ENCODE results near the gene PLCL1. TPM values are rescaled to one million over a fixed set of nuclear protein-coding genes. Genes with fewer than 3 reads are reported as not detected.

PLCL1 gene
- total and polyA plus RNA-seq, 3 experiments from 2014 or later, result 0.70 to 2.0 (median 0.71) TPM

GRCh38 chr2:198055716-198056115 is 251.3 kb downstream of the PLCL1 start:
- peaks cover 0 to 2% (median 0%) of the 10 kb centered on the region in 5 donors for H3K9me3 Mint-ChIP-seq
- Histone ChIP-seq H3K27me3 (ENCODE audit: insufficient read depth, low read length, poor library complexity, severe bottlenecking) (no peaks in the 10 kb centered on the region), H3K4me1 (ENCODE audit: insufficient read depth, low read length) (no peaks in the 10 kb centered on the region), H3K36me3 (ENCODE audit: insufficient read depth, low read length) (no peaks in the 10 kb centered on the region), H3K4me3 (ENCODE audit: low read length) (no peak overlapping the region), H3K27ac (ENCODE audit: low read depth, low read length) (no peak overlapping the region), H3K9me3 (ENCODE audit: low read length) (no peaks in the 10 kb centered on the region)
- H3K27me3 Mint-ChIP-seq, result no peaks in the 10 kb centered on the region
- no peaks in the 10 kb centered on the region for H3K36me3 Mint-ChIP-seq
- peaks cover 0 to 5% (median 0%) of the 10 kb centered on the region in 3 donors for H3K4me1 Mint-ChIP-seq
- CTCF ChIA-PET, result no interaction called here
- POLR2A ChIA-PET, result no interaction called here
- DNase-seq, result no peak
- no peak overlapping the region for H3K4me3 Mint-ChIP-seq
- no peak overlapping the region for H3K27ac Mint-ChIP-seq

GRCh38 chr2:198056836-198057235 is 252.4 kb downstream of the PLCL1 start:
- POLR2A ChIA-PET, result no interaction called here

GRCh38 chr2:198059800-198060199 is 255.4 kb downstream of the PLCL1 start:
- Histone ChIP-seq H3K4me1 (ENCODE audit: insufficient read depth, low read length) (no peaks in the 10 kb centered on the region), H3K4me3 (ENCODE audit: low read length) (no peak overlapping the region), H3K27me3 (ENCODE audit: insufficient read depth, low read length, poor library complexity, severe bottlenecking) (no peaks in the 10 kb centered on the region), H3K36me3 (ENCODE audit: insufficient read depth, low read length) (no peaks in the 10 kb centered on the region), H3K9me3 (ENCODE audit: low read length) (no peaks in the 10 kb centered on the region), H3K27ac (ENCODE audit: low read depth, low read length) (no peak overlapping the region)
- CTCF ChIA-PET, result no interaction called here
- Mint-ChIP-seq H3K4me1 (no peaks in the 10 kb centered on the region), H3K36me3 (no peaks in the 10 kb centered on the region), H3K27me3 (no peaks in the 10 kb centered on the region), H3K27ac (no peak overlapping the region), H3K9me3 (no peaks in the 10 kb centered on the region), H3K4me3 (no peak overlapping the region)
- POLR2A ChIA-PET, result no interaction called here
- no peak for DNase-seq

More at GRCh38 chr2:198056836-198057235, 252.4 kb downstream of the PLCL1 start:
- H3K4me1 Mint-ChIP-seq, result peaks cover 0 to 5% (median 0%) of the 10 kb centered on the region in 3 donors
- H3K27me3 Mint-ChIP-seq, result no peaks in the 10 kb centered on the region
- no peaks in the 10 kb centered on the region for H3K9me3 ChIP-seq (ENCODE audit: low read length)
- no peaks in the 10 kb centered on the region for H3K36me3 ChIP-seq (ENCODE audit: insufficient read depth, low read length)
- H3K9me3 Mint-ChIP-seq, result no peaks in the 10 kb centered on the region
- CTCF ChIA-PET, result no interaction called here
- H3K36me3 Mint-ChIP-seq, result no peaks in the 10 kb centered on the region
- no peaks in the 10 kb centered on the region for H3K4me1 ChIP-seq (ENCODE audit: insufficient read depth, low read length)
- no peak for DNase-seq
- H3K27ac Mint-ChIP-seq, result no peak overlapping the region
- no peaks in the 10 kb centered on the region for H3K27me3 ChIP-seq (ENCODE audit: insufficient read depth, low read length, poor library complexity, severe bottlenecking)
- no peak overlapping the region for H3K4me3 Mint-ChIP-seq
- no peak overlapping the region for H3K27ac ChIP-seq (ENCODE audit: low read depth, low read length)
- H3K4me3 ChIP-seq (ENCODE audit: low read length), result no peak overlapping the region

- Histone ChIP-seq H3K27ac (ENCODE audit: low read depth, low read length) (no peak overlapping the region), H3K4me3 (ENCODE audit: low read length) (no peak overlapping the region), H3K36me3 (ENCODE audit: insufficient read depth, low read length) (no peaks in the 10 kb centered on the region), H3K4me1 (ENCODE audit: insufficient read depth, low read length) (no peaks in the 10 kb centered on the region), H3K27me3 (ENCODE audit: insufficient read depth, low read length, poor library complexity, severe bottlenecking) (no peaks in the 10 kb centered on the region), H3K9me3 (ENCODE audit: low read length) (no peaks in the 10 kb centered on the region)
- H3K36me3 Mint-ChIP-seq, result no peaks in the 10 kb centered on the region
- ChIA-PET CTCF (no interaction called here), POLR2A (no interaction called here)
- no peaks in the 10 kb centered on the region for H3K4me1 Mint-ChIP-seq
- no peak for DNase-seq
- no peaks in the 10 kb centered on the region for H3K27me3 Mint-ChIP-seq
- no peak overlapping the region for H3K4me3 Mint-ChIP-seq
- H3K9me3 Mint-ChIP-seq, result no peaks in the 10 kb centered on the region
- H3K27ac Mint-ChIP-seq, result no peak overlapping the region
Observed at GRCh38 chr2:198060277-198060676, 255.9 kb downstream of the PLCL1 start.

GRCh38 chr2:198062826-198063225 is 258.4 kb downstream of the PLCL1 start:
- Histone ChIP-seq H3K9me3 (ENCODE audit: low read length) (no peaks in the 10 kb centered on the region), H3K27me3 (ENCODE audit: insufficient read depth, low read length, poor library complexity, severe bottlenecking) (no peaks in the 10 kb centered on the region), H3K36me3 (ENCODE audit: insufficient read depth, low read length) (no peaks in the 10 kb centered on the region), H3K4me3 (ENCODE audit: low read length) (no peak overlapping the region), H3K27ac (ENCODE audit: low read depth, low read length) (no peak overlapping the region), H3K4me1 (ENCODE audit: insufficient read depth, low read length) (no peaks in the 10 kb centered on the region)
- ChIA-PET POLR2A (no interaction called here), CTCF (no interaction called here)
- Mint-ChIP-seq H3K4me3 (no peak overlapping the region), H3K27ac (no peak overlapping the region), H3K27me3 (no peaks in the 10 kb centered on the region), H3K9me3 (no peaks in the 10 kb centered on the region), H3K4me1 (no peaks in the 10 kb centered on the region), H3K36me3 (no peaks in the 10 kb centered on the region)
- DNase-seq, result no peak

- Mint-ChIP-seq H3K36me3 (no peaks in the 10 kb centered on the region), H3K9me3 (no peaks in the 10 kb centered on the region), H3K27me3 (no peaks in the 10 kb centered on the region), H3K4me1 (no peaks in the 10 kb centered on the region), H3K27ac (no peak overlapping the region), H3K4me3 (no peak overlapping the region)
- CTCF ChIA-PET, result no interaction called here
- Histone ChIP-seq H3K27ac (ENCODE audit: low read depth, low read length) (no peak overlapping the region), H3K4me1 (ENCODE audit: insufficient read depth, low read length) (no peaks in the 10 kb centered on the region), H3K36me3 (ENCODE audit: insufficient read depth, low read length) (no peaks in the 10 kb centered on the region), H3K9me3 (ENCODE audit: low read length) (no peaks in the 10 kb centered on the region), H3K4me3 (ENCODE audit: low read length) (no peak overlapping the region), H3K27me3 (ENCODE audit: insufficient read depth, low read length, poor library complexity, severe bottlenecking) (no peaks in the 10 kb centered on the region)
- no peak for DNase-seq
- POLR2A ChIA-PET, result no interaction called here
Observed at GRCh38 chr2:198063242-198063641, 258.8 kb downstream of the PLCL1 start.

- no peak for DNase-seq
- Histone ChIP-seq H3K4me3 (ENCODE audit: low read length) (no peak overlapping the region), H3K4me1 (ENCODE audit: insufficient read depth, low read length) (no peaks in the 10 kb centered on the region), H3K36me3 (ENCODE audit: insufficient read depth, low read length) (no peaks in the 10 kb centered on the region), H3K9me3 (ENCODE audit: low read length) (no peaks in the 10 kb centered on the region), H3K27ac (ENCODE audit: low read depth, low read length) (no peak overlapping the region), H3K27me3 (ENCODE audit: insufficient read depth, low read length, poor library complexity, severe bottlenecking) (no peaks in the 10 kb centered on the region)
- Mint-ChIP-seq H3K27me3 (no peaks in the 10 kb centered on the region), H3K4me3 (no peak overlapping the region), H3K27ac (peak overlapping the region in 1 of 8 donors; percentile 54), H3K4me1 (no peaks in the 10 kb centered on the region), H3K9me3 (no peaks in the 10 kb centered on the region), H3K36me3 (no peaks in the 10 kb centered on the region)
- ChIA-PET POLR2A (no interaction called here), CTCF (no interaction called here)
Observed at GRCh38 chr2:198065322-198065721, 260.9 kb downstream of the PLCL1 start.

GRCh38 chr2:198066597-198066996 is 262.2 kb downstream of the PLCL1 start:
- POLR2A ChIA-PET, result no interaction called here
- Histone ChIP-seq H3K4me1 (ENCODE audit: insufficient read depth, low read length) (no peaks in the 10 kb centered on the region), H3K9me3 (ENCODE audit: low read length) (no peaks in the 10 kb centered on the region), H3K36me3 (ENCODE audit: insufficient read depth, low read length) (no peaks in the 10 kb centered on the region), H3K27me3 (ENCODE audit: insufficient read depth, low read length, poor library complexity, severe bottlenecking) (no peaks in the 10 kb centered on the region), H3K4me3 (ENCODE audit: low read length) (no peak overlapping the region), H3K27ac (ENCODE audit: low read depth, low read length) (no peak overlapping the region)
- Mint-ChIP-seq H3K36me3 (no peaks in the 10 kb centered on the region), H3K4me3 (no peak overlapping the region), H3K27ac (no peak overlapping the region), H3K27me3 (no peaks in the 10 kb centered on the region), H3K4me1 (no peaks in the 10 kb centered on the region), H3K9me3 (no peaks in the 10 kb centered on the region)
- CTCF ChIA-PET, result no interaction called here
- DNase-seq, result no peak

- no peaks in the 10 kb centered on the region for H3K4me1 ChIP-seq (ENCODE audit: insufficient read depth, low read length)
- H3K36me3 ChIP-seq (ENCODE audit: insufficient read depth, low read length), result no peaks in the 10 kb centered on the region
- no peaks in the 10 kb centered on the region for H3K9me3 ChIP-seq (ENCODE audit: low read length)
- no peaks in the 10 kb centered on the region for H3K27me3 ChIP-seq (ENCODE audit: insufficient read depth, low read length, poor library complexity, severe bottlenecking)
- no peak overlapping the region for H3K27ac ChIP-seq (ENCODE audit: low read depth, low read length)
- ChIA-PET CTCF (no interaction called here), POLR2A (no interaction called here)
- H3K4me3 ChIP-seq (ENCODE audit: low read length), result no peak overlapping the region
- peaks cover 0 to under 1% (median 0%) of the 10 kb centered on the region in 3 donors for H3K4me1 Mint-ChIP-seq
- H3K27ac Mint-ChIP-seq, result no peak overlapping the region
- no peaks in the 10 kb centered on the region for H3K9me3 Mint-ChIP-seq
- no peak overlapping the region for H3K4me3 Mint-ChIP-seq
- DNase-seq, result no peak
- no peaks in the 10 kb centered on the region for H3K36me3 Mint-ChIP-seq
- peaks cover 0 to 2% of the 10 kb centered on the region in 2 donors for H3K27me3 Mint-ChIP-seq
Observed at GRCh38 chr2:198072655-198073054, 268.3 kb downstream of the PLCL1 start.

Data from CD8-positive, alpha-beta memory T cell (primary cell).